Cardiac fibroblast (primary cell): Measurements from ENCODE around the gene UNC5B.
A peak's percentile ranks its signal among the peaks of the same experiment; 100 is the strongest.
"Not testable (repeated sequence)": the region's sequence is repeated elsewhere in the genome, so short reads cannot be mapped to it uniquely, and the experiment has no call there.

Experiments
- DNase-seq, 2 donors: peaks; one replicate each; pipeline versions ENCODE4 v3.0.0 to v3.0.0-alpha.2; 2010; ENCODE audit warnings: low read depth in 2 of 2
- H3K4me3 ChIP-seq, 2 donors: replicated peaks in 1 of 2; 1 replicate in 1 of 2; 2 replicates in 1 of 2; pipeline ENCODE4 v1.5.1; 2011; ENCODE audit warnings: low read depth in 2 of 2, low read length in 2 of 2, mild to moderate bottlenecking in 2 of 2, moderate library complexity in 1 of 2
- CTCF ChIP-seq: IDR thresholded peaks from one replicate; pipeline ENCODE4 v1.5.1; 2011; ENCODE audit warnings: low read depth, mild to moderate bottlenecking, low read length, inconsistent platforms

The UNC5B gene

GRCh38 chr10:71217266-71218045 lies 5.1 kb downstream of the UNC5B start:
- peak overlapping the region; percentile 46 to 53 for H3K4me3 ChIP-seq
- TF ChIP-seq CTCF: no peak
- no peak for DNase-seq

GRCh38 chr10:71218046-71218650 lies 5.8 kb downstream of the UNC5B start:
- DNase-seq: peak in 1 of 2 donors; percentile 72
- peak overlapping the region in 1 of 2 donors; percentile 53 for H3K4me3 ChIP-seq
- TF ChIP-seq CTCF: no peak

- no peak for DNase-seq
- H3K4me3 ChIP-seq: no peak overlapping the region
- TF ChIP-seq CTCF: no peak
Observed at GRCh38 chr10:71218651-71219050, 6.3 kb downstream of the UNC5B start.

GRCh38 chr10:71219236-71219917 lies 7.0 kb downstream of the UNC5B start:
- not testable (repeated sequence) for DNase-seq, H3K4me3 ChIP-seq

GRCh38 chr10:71219918-71220688 lies 7.7 kb downstream of the UNC5B start:
- no peak overlapping the region for H3K4me3 ChIP-seq
- DNase-seq: no peak
- TF ChIP-seq CTCF: no peak

GRCh38 chr10:71220689-71221540 lies 8.5 kb downstream of the UNC5B start:
- no peak overlapping the region for H3K4me3 ChIP-seq
- TF ChIP-seq CTCF: no peak
- DNase-seq: no peak
